B cell (primary cell): ENCODE measurements around the gene MMP12.
"Not testable (repeated sequence)": the region's sequence is repeated elsewhere in the genome, so short reads cannot be mapped to it uniquely, and the experiment has no call there.

Experiments used
- EZH2 ChIP-seq: IDR thresholded peaks from 2 replicates; pipeline ENCODE4 v1.6.1; 2012; ENCODE audit warnings: borderline replicate concordance, low read depth, mild to moderate bottlenecking, moderate library complexity, low read length; ENCODE audit not compliant: insufficient read depth, poor library complexity, severe bottlenecking
- TF ChIP-seq, protein P1 (sequence below): fragments of 200-600 bp; IDR thresholded peaks from one replicate; pipeline ENCODE4 v1.8.0; 2022; ENCODE audit warnings: antibody characterized with exemption, mild to moderate bottlenecking

DNA sequence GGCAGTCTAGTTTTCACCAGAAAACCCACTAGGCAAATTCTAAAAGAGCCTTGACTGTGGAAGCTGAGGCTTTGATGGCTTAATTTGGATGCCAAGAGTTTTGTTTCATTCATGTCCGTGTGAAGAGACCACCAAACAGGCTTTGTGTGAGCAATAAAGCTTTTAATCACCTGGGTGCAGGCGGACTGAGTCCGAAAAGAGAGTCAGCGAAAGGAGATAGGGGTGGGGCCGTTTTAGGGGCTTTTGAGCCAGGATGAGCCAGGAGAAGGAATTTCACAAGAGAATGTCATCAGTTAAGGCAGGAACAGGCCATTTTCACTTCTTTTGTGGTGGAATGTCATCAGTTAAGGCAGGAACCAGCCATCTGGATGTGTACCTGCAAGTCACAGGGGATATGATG, 29.1 kb upstream of the MMP12 start:
- TF ChIP-seq, protein P1, sequence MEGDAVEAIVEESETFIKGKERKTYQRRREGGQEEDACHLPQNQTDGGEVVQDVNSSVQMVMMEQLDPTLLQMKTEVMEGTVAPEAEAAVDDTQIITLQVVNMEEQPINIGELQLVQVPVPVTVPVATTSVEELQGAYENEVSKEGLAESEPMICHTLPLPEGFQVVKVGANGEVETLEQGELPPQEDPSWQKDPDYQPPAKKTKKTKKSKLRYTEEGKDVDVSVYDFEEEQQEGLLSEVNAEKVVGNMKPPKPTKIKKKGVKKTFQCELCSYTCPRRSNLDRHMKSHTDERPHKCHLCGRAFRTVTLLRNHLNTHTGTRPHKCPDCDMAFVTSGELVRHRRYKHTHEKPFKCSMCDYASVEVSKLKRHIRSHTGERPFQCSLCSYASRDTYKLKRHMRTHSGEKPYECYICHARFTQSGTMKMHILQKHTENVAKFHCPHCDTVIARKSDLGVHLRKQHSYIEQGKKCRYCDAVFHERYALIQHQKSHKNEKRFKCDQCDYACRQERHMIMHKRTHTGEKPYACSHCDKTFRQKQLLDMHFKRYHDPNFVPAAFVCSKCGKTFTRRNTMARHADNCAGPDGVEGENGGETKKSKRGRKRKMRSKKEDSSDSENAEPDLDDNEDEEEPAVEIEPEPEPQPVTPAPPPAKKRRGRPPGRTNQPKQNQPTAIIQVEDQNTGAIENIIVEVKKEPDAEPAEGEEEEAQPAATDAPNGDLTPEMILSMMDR = not testable (repeated sequence)
- not testable (repeated sequence) for TF ChIP-seq EZH2
